ENCODE results near the gene OS9.

DNA sequence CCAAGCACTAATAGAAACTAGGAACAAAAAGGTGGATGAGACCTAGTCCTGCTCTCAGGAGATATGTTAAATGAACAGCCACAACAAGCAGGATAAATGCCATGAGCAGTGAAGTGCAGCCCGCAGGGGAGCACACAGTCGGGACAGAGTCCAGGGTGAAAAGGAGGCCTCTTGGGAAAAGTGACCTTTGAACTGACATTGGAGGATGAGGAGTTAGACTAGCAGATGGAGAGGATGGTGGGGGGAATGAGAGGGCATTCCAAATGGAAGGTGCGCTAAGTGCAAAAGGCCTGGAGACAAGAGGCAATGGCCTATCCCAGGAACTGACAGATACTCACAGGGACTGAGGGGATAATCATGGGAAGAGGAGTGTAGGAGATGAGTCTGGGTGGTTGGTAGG is 4.5 kb downstream of the OS9 start:
- TF ChIP-seq, protein P1, sequence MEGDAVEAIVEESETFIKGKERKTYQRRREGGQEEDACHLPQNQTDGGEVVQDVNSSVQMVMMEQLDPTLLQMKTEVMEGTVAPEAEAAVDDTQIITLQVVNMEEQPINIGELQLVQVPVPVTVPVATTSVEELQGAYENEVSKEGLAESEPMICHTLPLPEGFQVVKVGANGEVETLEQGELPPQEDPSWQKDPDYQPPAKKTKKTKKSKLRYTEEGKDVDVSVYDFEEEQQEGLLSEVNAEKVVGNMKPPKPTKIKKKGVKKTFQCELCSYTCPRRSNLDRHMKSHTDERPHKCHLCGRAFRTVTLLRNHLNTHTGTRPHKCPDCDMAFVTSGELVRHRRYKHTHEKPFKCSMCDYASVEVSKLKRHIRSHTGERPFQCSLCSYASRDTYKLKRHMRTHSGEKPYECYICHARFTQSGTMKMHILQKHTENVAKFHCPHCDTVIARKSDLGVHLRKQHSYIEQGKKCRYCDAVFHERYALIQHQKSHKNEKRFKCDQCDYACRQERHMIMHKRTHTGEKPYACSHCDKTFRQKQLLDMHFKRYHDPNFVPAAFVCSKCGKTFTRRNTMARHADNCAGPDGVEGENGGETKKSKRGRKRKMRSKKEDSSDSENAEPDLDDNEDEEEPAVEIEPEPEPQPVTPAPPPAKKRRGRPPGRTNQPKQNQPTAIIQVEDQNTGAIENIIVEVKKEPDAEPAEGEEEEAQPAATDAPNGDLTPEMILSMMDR (IDR thresholded peaks at IDR 0.05; ENCODE audit: extremely low read depth in 1 of 2, insufficient read depth in 1 of 2, low read depth in 1 of 2, low read length in 2 of 2), result no peak
- TF ChIP-seq EZH2 (IDR thresholded peaks at IDR 0.05; ENCODE audit: borderline replicate concordance, low read depth, low read length, severe bottlenecking), result no peak
- TF ChIP-seq POLR2A (IDR thresholded peaks at IDR 0.05; ENCODE audit: low read depth, low read length), result no peak
- TF ChIP-seq FOS (IDR thresholded peaks at IDR 0.05; ENCODE audit: borderline replicate concordance, insufficient read depth, low read length), result no peak
- TF ChIP-seq, protein P2, sequence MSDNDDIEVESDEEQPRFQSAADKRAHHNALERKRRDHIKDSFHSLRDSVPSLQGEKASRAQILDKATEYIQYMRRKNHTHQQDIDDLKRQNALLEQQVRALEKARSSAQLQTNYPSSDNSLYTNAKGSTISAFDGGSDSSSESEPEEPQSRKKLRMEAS (IDR thresholded peaks at IDR 0.05; ENCODE audit: insufficient read depth, insufficient read length), result no peak
- no peak for TF ChIP-seq POLR2AphosphoS5 (IDR thresholded peaks at IDR 0.05; ENCODE audit: insufficient read depth, low read depth, low read length)
- no peak for TF ChIP-seq JUN (IDR thresholded peaks at IDR 0.05; ENCODE audit: borderline replicate concordance, insufficient read depth, insufficient read length, low read depth)
